ENCODE results near the gene NEDD4L.

NEDD4L gene

DNA sequence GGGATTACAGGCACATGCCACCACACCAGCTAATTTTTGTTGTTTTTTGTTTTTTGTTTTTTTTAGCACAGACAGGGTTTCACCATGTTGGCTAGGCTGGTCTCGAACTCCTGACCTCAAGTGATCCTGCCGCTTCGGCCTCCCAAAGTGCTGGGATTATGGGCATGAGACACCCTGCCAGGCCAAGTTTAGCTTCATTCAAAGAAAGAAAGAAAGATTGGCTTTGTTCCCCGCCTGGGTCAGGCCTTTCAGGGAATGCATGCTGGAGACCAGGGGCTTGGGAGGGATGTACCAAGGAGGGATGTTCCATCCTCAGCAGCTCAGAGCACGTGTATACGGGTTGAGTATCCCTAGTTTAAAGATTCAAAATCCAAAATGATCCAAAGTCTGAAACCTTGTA is 301.8 kb downstream of the NEDD4L start:
- H3K27me3 Mint-ChIP-seq: peaks cover 17% of the 10 kb centered on the region
- no peak for ATAC-seq (replicated peaks; ENCODE audit: extremely low read depth, poor library complexity, severe bottlenecking)
- no peaks in the 10 kb centered on the region for H3K4me1 Mint-ChIP-seq
- DNase-seq (ENCODE audit: low spot score in 2 of 2): no peak
- no peaks in the 10 kb centered on the region for H3K9me3 Mint-ChIP-seq
- H3K4me3 Mint-ChIP-seq: no peak overlapping the region
- no peak overlapping the region for H3K27ac Mint-ChIP-seq (ENCODE audit: low read depth)
- no peaks in the 10 kb centered on the region for H3K36me3 Mint-ChIP-seq (ENCODE audit: insufficient read depth)

DNA sequence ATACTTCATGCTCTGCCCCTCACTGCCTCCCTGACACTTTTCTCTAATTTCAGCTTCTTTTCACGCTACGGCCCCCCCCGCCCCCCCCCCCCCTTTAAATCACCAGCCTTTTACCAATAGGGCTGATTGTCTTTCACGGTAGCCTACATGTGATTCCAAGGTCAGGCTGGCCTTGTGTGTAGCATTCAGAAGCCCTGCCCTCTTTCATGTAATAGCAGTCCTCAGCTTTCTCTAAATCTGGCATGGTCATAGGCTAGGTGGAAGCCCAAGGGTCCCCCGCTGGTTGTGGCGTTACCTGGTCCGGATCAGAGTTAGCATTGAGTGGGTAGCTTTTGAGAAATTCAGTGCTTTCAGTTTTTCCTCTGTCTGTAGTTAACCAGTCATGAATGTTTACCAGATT is 303.1 kb downstream of the NEDD4L start:
- Mint-ChIP-seq H3K4me1 (no peaks in the 10 kb centered on the region), H3K27me3 (peaks cover 17% of the 10 kb centered on the region), H3K4me3 (no peak overlapping the region), H3K9me3 (no peaks in the 10 kb centered on the region), H3K27ac (ENCODE audit: low read depth) (no peak overlapping the region), H3K36me3 (ENCODE audit: insufficient read depth) (no peaks in the 10 kb centered on the region)
- no peak for ATAC-seq (replicated peaks; ENCODE audit: extremely low read depth, poor library complexity, severe bottlenecking)
- DNase-seq (ENCODE audit: low spot score in 2 of 2): no peak

DNA sequence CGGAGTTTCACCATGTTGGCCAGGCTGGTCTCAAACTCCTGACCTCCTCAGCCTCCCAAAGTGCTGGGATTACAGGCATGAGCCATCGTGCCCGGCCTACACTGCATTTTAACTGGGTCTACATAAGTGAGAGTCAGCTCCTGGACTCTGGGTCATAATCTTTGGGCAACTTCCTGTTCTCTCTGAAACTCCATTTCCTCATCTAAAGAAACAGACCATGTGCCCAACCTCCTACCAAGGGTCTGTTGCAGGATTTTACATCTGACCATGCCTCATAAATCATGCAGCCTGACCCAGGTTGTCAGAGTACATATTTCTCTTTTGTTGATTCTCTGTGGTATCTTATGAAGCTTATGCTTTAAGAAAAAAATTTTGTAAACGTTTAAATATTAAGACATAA is 304.5 kb downstream of the NEDD4L start:
- Mint-ChIP-seq H3K27me3 (peaks cover 8% of the 10 kb centered on the region), H3K4me3 (no peak overlapping the region), H3K4me1 (no peaks in the 10 kb centered on the region), H3K9me3 (no peaks in the 10 kb centered on the region), H3K27ac (ENCODE audit: low read depth) (no peak overlapping the region), H3K36me3 (ENCODE audit: insufficient read depth) (no peaks in the 10 kb centered on the region)
- DNase-seq (ENCODE audit: low spot score in 2 of 2) (no peak), ATAC-seq (replicated peaks; ENCODE audit: extremely low read depth, poor library complexity, severe bottlenecking) (no peak)

DNA sequence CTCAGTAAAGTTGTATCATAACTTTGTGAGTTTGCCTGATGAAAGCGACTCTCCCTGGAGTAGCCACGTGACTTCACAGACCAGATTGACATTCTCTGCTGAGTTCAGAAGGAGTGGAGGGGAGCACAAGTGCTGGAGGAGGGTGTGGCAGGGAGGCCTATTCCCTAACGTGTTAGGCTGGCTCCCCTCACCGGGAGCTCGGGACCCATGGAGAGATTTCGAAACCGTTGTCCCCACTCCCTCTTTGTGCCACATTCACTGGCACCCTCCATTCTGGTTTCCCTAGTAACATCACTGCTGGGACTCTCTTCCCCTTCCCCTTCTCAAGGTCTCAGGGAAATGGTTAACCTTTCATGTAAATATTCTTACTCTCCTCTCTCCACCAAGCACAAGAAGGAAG is 304.9 kb downstream of the NEDD4L start:
- Mint-ChIP-seq H3K4me1 (no peaks in the 10 kb centered on the region), H3K27me3 (peaks cover 4% of the 10 kb centered on the region), H3K9me3 (no peaks in the 10 kb centered on the region), H3K27ac (ENCODE audit: low read depth) (no peak overlapping the region), H3K36me3 (ENCODE audit: insufficient read depth) (no peaks in the 10 kb centered on the region), H3K4me3 (no peak overlapping the region)
- DNase-seq (ENCODE audit: low spot score in 2 of 2) (no peak), ATAC-seq (replicated peaks; ENCODE audit: extremely low read depth, poor library complexity, severe bottlenecking) (no peak)

DNA sequence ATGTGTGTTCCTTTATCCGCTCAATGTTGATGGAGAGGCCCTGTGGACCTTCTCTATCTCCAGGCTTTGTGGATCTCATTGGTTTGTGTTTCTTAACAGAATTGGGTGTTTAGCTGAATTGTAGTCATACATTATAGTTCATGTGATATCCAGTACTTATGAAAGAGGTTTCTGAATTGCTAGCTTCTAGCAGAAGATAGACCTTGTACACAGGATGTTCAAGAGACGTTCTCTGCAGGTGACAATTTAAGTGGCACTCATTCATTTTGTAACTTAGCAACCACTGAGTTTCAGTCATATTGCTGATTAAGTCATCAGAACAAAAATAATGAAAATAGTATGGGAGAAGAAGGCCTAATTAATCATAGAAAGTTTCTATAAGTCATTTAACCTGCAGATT is 305.6 kb downstream of the NEDD4L start:
- ATAC-seq (replicated peaks; ENCODE audit: extremely low read depth, poor library complexity, severe bottlenecking) (no peak), DNase-seq (ENCODE audit: low spot score in 2 of 2) (no peak)
- H3K27me3 Mint-ChIP-seq: peaks cover 5% of the 10 kb centered on the region
- H3K4me3 Mint-ChIP-seq: no peak overlapping the region
- H3K27ac Mint-ChIP-seq (ENCODE audit: low read depth): no peak overlapping the region
- no peaks in the 10 kb centered on the region for H3K36me3 Mint-ChIP-seq (ENCODE audit: insufficient read depth)
- no peaks in the 10 kb centered on the region for H3K9me3 Mint-ChIP-seq
- H3K4me1 Mint-ChIP-seq: no peaks in the 10 kb centered on the region

DNA sequence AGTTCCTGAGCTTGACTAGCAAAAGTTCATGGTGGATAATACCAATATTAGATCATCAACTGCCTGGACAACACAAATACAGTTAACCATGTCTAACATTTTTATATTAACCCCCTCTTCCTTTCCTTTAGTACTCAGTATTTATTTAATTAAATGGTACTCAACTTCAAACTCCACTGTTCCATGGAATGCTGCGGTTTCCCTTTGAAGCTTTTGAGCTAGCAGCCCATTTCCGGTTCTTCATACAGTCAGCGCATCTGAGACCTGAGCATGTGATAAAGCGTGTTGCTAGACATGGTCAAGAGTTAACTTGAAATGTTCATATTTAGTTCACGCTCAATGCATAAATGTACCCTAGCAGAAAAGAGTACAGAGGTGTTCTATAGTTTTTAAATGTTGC is 306.5 kb downstream of the NEDD4L start:
- DNase-seq (ENCODE audit: low spot score in 2 of 2) (no peak), ATAC-seq (replicated peaks; ENCODE audit: extremely low read depth, poor library complexity, severe bottlenecking) (no peak)
- Mint-ChIP-seq H3K27ac (ENCODE audit: low read depth) (no peak overlapping the region), H3K4me1 (no peaks in the 10 kb centered on the region), H3K9me3 (no peaks in the 10 kb centered on the region), H3K4me3 (no peak overlapping the region), H3K27me3 (peaks cover 12% of the 10 kb centered on the region), H3K36me3 (ENCODE audit: insufficient read depth) (no peaks in the 10 kb centered on the region)

DNA sequence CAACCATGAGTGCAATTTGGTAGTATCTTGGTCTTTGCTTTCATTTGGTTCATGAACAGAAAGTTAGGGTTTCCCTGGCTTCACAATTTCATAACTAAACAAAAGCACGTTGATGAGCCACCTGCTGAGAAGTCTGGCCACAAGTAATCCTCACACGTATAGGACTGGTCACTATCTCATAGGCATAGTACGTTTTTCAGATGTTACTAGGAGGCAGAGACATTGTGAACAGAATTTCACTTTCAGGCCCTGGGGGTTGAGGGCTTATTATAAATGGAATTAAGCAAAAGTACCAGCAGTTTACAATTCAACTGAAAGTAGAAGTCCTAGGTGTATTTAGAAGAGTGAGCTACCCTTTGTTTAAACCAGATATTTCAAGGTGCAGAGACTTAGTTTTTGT is 307.8 kb downstream of the NEDD4L start:
- no peak overlapping the region for H3K4me3 Mint-ChIP-seq
- DNase-seq (ENCODE audit: low spot score in 2 of 2): no peak
- ATAC-seq (replicated peaks; ENCODE audit: extremely low read depth, poor library complexity, severe bottlenecking): no peak
- H3K27ac Mint-ChIP-seq (ENCODE audit: low read depth): no peak overlapping the region
- H3K9me3 Mint-ChIP-seq: no peaks in the 10 kb centered on the region
- no peaks in the 10 kb centered on the region for H3K4me1 Mint-ChIP-seq
- peaks cover 19% of the 10 kb centered on the region for H3K27me3 Mint-ChIP-seq
- H3K36me3 Mint-ChIP-seq (ENCODE audit: insufficient read depth): no peaks in the 10 kb centered on the region

DNA sequence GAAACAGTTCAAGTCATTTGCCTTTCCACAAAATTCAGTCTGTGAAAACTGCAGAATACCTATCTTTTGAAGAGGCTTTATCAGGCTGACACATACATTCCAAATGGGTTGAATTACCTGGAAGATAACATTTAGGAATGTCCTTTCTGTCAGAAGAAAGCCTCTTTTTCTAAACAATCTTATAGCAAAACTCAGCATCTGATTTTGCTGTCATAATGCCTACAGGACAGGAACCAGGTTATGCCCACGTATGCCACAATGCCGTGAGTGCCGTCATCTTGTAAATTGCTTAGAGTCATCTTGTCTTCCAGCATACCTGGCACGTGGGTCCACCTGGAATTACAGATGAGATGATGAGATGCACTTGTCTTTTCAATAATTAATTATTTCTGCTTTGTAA is 309.6 kb downstream of the NEDD4L start:
- H3K4me1 Mint-ChIP-seq: no peaks in the 10 kb centered on the region
- DNase-seq (ENCODE audit: low spot score in 2 of 2) (no peak), ATAC-seq (replicated peaks; ENCODE audit: extremely low read depth, poor library complexity, severe bottlenecking) (no peak)
- H3K4me3 Mint-ChIP-seq: no peak overlapping the region
- no peaks in the 10 kb centered on the region for H3K9me3 Mint-ChIP-seq
- H3K27me3 Mint-ChIP-seq: peaks cover 21% of the 10 kb centered on the region
- H3K27ac Mint-ChIP-seq (ENCODE audit: low read depth): no peak overlapping the region
- H3K36me3 Mint-ChIP-seq (ENCODE audit: insufficient read depth): no peaks in the 10 kb centered on the region

DNA sequence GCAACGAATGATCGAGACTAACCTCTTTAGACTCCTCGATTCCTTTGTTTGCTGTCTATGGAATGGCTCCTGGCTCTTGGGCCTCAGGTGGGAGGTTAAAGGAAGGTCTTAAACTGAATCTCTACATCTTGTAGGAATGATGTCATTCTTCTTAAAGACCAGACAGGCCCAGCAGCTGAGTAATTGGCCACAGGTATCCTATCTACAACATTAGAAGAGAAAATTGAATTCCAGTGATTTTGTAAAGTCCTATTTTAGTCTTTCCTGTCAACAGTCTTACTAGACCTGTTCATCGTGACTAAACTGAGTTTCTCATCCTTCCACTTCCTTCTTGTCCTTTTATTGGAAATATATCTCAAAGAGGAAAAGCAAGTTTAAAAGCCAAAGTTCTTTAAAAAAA is 310.0 kb downstream of the NEDD4L start:
- H3K4me1 Mint-ChIP-seq: no peaks in the 10 kb centered on the region
- no peak overlapping the region for H3K27ac Mint-ChIP-seq (ENCODE audit: low read depth)
- no peak overlapping the region for H3K4me3 Mint-ChIP-seq
- H3K9me3 Mint-ChIP-seq: no peaks in the 10 kb centered on the region
- H3K36me3 Mint-ChIP-seq (ENCODE audit: insufficient read depth): no peaks in the 10 kb centered on the region
- DNase-seq (ENCODE audit: low spot score in 2 of 2) (no peak), ATAC-seq (replicated peaks; ENCODE audit: extremely low read depth, poor library complexity, severe bottlenecking) (no peak)
- H3K27me3 Mint-ChIP-seq: peaks cover 21% of the 10 kb centered on the region

DNA sequence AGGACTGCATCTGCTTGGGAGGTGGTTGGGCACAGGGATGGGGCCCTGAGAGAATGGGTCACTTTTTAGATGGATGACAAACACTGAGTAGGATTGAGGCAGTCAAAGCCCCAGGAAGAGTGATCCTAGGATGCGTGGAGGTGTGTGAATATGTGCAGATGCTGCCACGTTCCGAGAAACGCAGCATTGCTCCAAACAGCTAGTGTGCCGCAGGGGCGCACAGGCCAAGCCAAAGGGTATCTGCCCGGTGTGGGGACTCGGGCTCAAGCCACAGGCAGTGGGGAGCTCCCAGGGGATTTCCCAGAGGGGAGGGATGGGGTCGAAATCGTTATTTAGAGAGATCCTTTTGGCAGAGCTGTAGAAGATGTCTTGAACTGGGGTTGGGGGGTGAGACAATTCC is 310.8 kb downstream of the NEDD4L start:
- Mint-ChIP-seq H3K27ac (ENCODE audit: low read depth) (no peak overlapping the region), H3K9me3 (no peaks in the 10 kb centered on the region), H3K27me3 (peaks cover 21% of the 10 kb centered on the region), H3K4me1 (no peaks in the 10 kb centered on the region), H3K4me3 (no peak overlapping the region), H3K36me3 (ENCODE audit: insufficient read depth) (no peaks in the 10 kb centered on the region)
- no peak for ATAC-seq (replicated peaks; ENCODE audit: extremely low read depth, poor library complexity, severe bottlenecking)
- DNase-seq (ENCODE audit: low spot score in 2 of 2): no peak

DNA sequence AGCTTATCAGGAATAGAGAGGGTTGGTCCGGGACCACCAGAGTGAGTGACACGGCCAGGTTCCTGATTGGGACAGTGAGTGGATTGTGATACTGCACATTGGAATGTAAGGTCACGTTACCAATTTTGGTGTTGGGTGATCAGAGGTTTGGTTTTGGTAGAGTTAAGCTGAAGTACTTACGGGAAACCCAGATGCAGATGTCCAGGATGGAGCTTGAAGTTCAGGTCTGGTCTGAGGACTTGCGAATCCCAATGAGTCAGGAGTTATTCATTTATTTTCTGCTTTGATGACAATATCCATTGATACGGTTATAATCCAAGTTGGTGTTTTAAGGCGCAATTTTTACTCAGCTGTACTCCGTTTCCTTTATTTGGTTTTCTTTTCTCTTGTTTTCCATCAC is 311.2 kb downstream of the NEDD4L start:
- Mint-ChIP-seq H3K4me1 (no peaks in the 10 kb centered on the region), H3K27me3 (peaks cover 21% of the 10 kb centered on the region), H3K27ac (ENCODE audit: low read depth) (no peak overlapping the region), H3K4me3 (no peak overlapping the region), H3K36me3 (ENCODE audit: insufficient read depth) (no peaks in the 10 kb centered on the region), H3K9me3 (no peaks in the 10 kb centered on the region)
- ATAC-seq (replicated peaks; ENCODE audit: extremely low read depth, poor library complexity, severe bottlenecking) (no peak), DNase-seq (ENCODE audit: low spot score in 2 of 2) (no peak)

DNA sequence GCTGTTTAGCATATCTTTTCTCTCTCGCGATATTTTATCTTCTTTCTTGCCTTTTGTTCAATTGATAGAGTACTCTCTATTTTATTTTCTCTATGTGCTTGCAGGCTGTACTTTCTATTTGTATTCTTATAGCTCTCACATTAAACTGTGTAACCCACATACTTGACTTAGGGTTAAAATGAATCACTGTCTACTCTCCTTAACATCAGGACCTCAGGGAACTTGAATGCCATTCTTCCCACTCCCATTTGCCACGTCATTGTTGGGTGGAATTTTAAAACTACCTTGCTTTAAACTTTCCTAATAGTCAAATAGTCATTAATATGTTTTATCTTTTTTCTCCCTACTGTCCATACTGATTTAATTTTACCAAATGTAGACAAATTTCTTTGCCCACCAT is 315.2 kb downstream of the NEDD4L start:
- H3K27ac Mint-ChIP-seq (ENCODE audit: low read depth): no peak overlapping the region
- H3K4me3 Mint-ChIP-seq: no peak overlapping the region
- DNase-seq (ENCODE audit: low spot score in 2 of 2) (no peak), ATAC-seq (replicated peaks; ENCODE audit: extremely low read depth, poor library complexity, severe bottlenecking) (no peak)
- H3K9me3 Mint-ChIP-seq: no peaks in the 10 kb centered on the region
- H3K36me3 Mint-ChIP-seq (ENCODE audit: insufficient read depth): peaks cover 3% of the 10 kb centered on the region
- peaks cover 52% of the 10 kb centered on the region for H3K27me3 Mint-ChIP-seq
- H3K4me1 Mint-ChIP-seq: no peaks in the 10 kb centered on the region

DNA sequence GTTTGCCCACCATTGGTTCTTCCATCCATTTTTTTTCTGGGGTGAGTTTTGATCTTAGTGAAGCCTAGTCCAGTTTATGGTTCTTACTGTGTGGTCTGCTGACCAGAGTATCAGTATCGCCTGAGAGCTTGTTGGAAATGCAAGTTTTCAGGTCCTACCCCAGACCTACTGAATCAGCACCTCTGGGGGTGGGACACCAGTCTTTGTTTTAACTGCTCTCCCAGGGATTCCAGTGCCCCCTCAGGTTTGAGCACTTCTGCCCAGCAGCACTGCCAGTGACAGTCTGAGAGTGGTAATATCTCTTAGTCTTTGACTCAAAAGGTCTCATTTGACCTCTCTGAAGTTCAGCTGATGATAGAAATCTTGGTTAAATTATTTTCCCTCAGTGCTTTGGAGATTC is 315.6 kb downstream of the NEDD4L start:
- Mint-ChIP-seq H3K4me3 (no peak overlapping the region), H3K9me3 (no peaks in the 10 kb centered on the region), H3K27ac (ENCODE audit: low read depth) (no peak overlapping the region), H3K27me3 (peaks cover 48% of the 10 kb centered on the region), H3K4me1 (no peaks in the 10 kb centered on the region), H3K36me3 (ENCODE audit: insufficient read depth) (peaks cover 3% of the 10 kb centered on the region)
- ATAC-seq (replicated peaks; ENCODE audit: extremely low read depth, poor library complexity, severe bottlenecking) (no peak), DNase-seq (ENCODE audit: low spot score in 2 of 2) (no peak)

DNA sequence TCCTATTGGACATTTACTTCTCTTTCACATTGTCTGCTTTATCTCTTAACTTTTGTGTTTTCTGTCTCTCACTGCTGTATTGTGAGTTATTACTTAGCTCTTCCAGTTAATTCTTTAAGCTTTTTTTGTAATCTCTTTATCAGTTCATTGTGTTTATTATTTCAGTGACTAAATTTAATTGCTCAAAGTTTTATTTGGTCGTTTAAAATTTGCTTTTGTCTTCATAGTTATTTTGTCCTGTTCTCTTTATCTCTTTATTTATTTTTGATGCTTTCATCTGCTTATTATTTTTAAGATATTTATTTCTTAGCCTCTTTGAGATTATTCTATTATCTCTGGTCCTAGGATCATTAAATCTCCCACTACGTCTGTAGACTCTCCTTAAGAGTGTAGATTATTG is 316.3 kb downstream of the NEDD4L start:
- DNase-seq (ENCODE audit: low spot score in 2 of 2) (no peak), ATAC-seq (replicated peaks; ENCODE audit: extremely low read depth, poor library complexity, severe bottlenecking) (no peak)
- H3K27me3 Mint-ChIP-seq: peaks cover 41% of the 10 kb centered on the region
- no peaks in the 10 kb centered on the region for H3K4me1 Mint-ChIP-seq
- H3K27ac Mint-ChIP-seq (ENCODE audit: low read depth): no peak overlapping the region
- H3K36me3 Mint-ChIP-seq (ENCODE audit: insufficient read depth): peaks cover 3% of the 10 kb centered on the region
- H3K9me3 Mint-ChIP-seq: no peaks in the 10 kb centered on the region
- H3K4me3 Mint-ChIP-seq: no peak overlapping the region
